ENCODE results near the gene AMFR. TPM values are rescaled to one million over a fixed set of nuclear protein-coding genes. Genes with fewer than 3 reads are reported as not detected.

Gene AMFR
- total RNA-seq, 1 experiment from 2014 or later = 25.6 TPM

DNA sequence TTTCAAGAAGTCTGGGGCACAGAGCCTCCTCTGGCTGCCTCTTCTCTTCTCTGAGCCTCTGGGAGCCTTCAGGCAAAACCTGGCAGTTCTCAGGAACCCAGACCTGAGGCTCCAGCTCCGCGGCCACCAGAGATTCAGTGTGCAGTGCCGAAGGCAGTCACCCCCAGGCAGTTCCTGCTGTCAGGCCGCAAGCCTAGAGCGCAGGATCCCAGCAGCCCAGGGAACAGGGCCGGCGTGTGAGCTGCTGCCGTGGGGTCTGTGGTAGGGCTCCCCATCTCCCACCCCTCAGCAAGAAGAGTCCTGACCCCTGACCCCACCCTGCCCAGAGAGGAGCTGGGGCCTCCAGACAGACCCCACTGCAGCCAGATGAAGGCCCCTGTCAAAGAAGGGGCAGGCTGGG lies 78.2 kb downstream of the AMFR start:
- WGBS (ENCODE audit: extremely low coverage, insufficient read length, low lambda C conversion rate) = no CpG with 5 or more reads among the region's 8 CpGs
- no peak overlapping the region for H2AFZ ChIP-seq (ENCODE audit: low read length)
- Mint-ChIP-seq H3K9me3 (no peaks in the 10 kb centered on the region; a peak in 1 of 5 replicates), H3K27me3 (ENCODE audit: low read depth) (no peaks in the 10 kb centered on the region; the same call in 1 of the 2 replicates), H3K4me3 (no peak overlapping the region), H3K27ac (peak overlapping the region in 2 of 3 experiments; percentile 62 to 81; a peak in 4 of 7 replicates), H3K36me3 (ENCODE audit: insufficient read depth in 1 of 3, low read depth in 3 of 3) (no peaks in the 10 kb centered on the region; a peak in 2 of 7 replicates), H3K4me1 (no peaks in the 10 kb centered on the region)
- no peak overlapping the region for H4K91ac ChIP-seq (ENCODE audit: insufficient read length, low read depth, low read length)
- no peak overlapping the region for H3K56ac ChIP-seq (ENCODE audit: insufficient read length, low read depth, low read length)
- H3K23me2 ChIP-seq (ENCODE audit: insufficient read length, low read depth, low read length, poor library complexity, severe bottlenecking) = peaks cover 5% of the 10 kb centered on the region
- no peaks in the 10 kb centered on the region for H4K20me1 ChIP-seq (ENCODE audit: control insufficient read depth, insufficient read depth, insufficient read length)
- H3K27ac ChIP-seq (ENCODE audit: insufficient read length, low read depth, low read length) = no peak overlapping the region
- no peak overlapping the region for H2BK15ac ChIP-seq (ENCODE audit: low read depth, low read length)
- H4K5ac ChIP-seq (ENCODE audit: insufficient read length, low read depth, low read length) = no peak overlapping the region
- no peak overlapping the region for H2BK5ac ChIP-seq (ENCODE audit: insufficient read length, low read length)
- H3K4me1 ChIP-seq (ENCODE audit: insufficient read depth, low read length) = no peaks in the 10 kb centered on the region
- no peak overlapping the region for H3K4me2 ChIP-seq (ENCODE audit: insufficient read depth, insufficient read length, low read length)
- no peak overlapping the region for H3T11ph ChIP-seq (ENCODE audit: low read length)
- no peak overlapping the region for H2AK5ac ChIP-seq (ENCODE audit: insufficient read length, low read length)
- H3K23ac ChIP-seq (ENCODE audit: insufficient read length, low read depth, low read length) = no peak overlapping the region
- no peak overlapping the region for H3K4ac ChIP-seq (ENCODE audit: low read depth, low read length)
- no peak overlapping the region for H3K9ac ChIP-seq (ENCODE audit: extremely low read depth, insufficient read length, low read length)
- DNase-seq = no peak
- H3K79me2 ChIP-seq (ENCODE audit: insufficient read depth, low read length) = no peaks in the 10 kb centered on the region
- TF ChIP-seq CTCF (conservative IDR thresholded peaks at IDR 0.05) = no peak
- no peaks in the 10 kb centered on the region for H3K27me3 ChIP-seq (ENCODE audit: insufficient read depth, low read length)
- no peak overlapping the region for H2BK120ac ChIP-seq (ENCODE audit: low read depth, low read length, poor library complexity, severe bottlenecking)
- H2BK20ac ChIP-seq (ENCODE audit: low read depth, low read length, poor library complexity, severe bottlenecking) = no peak overlapping the region
- H3K18ac ChIP-seq (ENCODE audit: insufficient read length, low read depth, low read length) = no peak overlapping the region
- no peaks in the 10 kb centered on the region for H3K79me1 ChIP-seq (ENCODE audit: insufficient read depth, low read depth, low read length, poor library complexity, severe bottlenecking)
- peak overlapping the region; percentile 35; the same call in 1 of the 2 replicates for H3K14ac ChIP-seq (ENCODE audit: insufficient read depth, low read length)
- no peaks in the 10 kb centered on the region for H3K9me3 ChIP-seq (ENCODE audit: control insufficient read depth, low read depth, low read length)
- no peak overlapping the region for H4K8ac ChIP-seq (replicated peaks; ENCODE audit: insufficient read length, low read depth, low read length)
- no peak overlapping the region for H2BK12ac ChIP-seq (ENCODE audit: insufficient read length, low read depth, low read length)
